Keratinocyte (primary cell): Measurements from ENCODE around the gene NCKAP5. TPM values are rescaled to one million over a fixed set of nuclear protein-coding genes. Genes with fewer than 3 reads are reported as not detected.

ENCODE experiments used
- DNase-seq: peaks from one replicate; pipeline ENCODE4 v3.0.0-alpha.2; 2011; ENCODE audit warnings: low read depth, missing footprints, low spot score
- FAIRE-seq: peaks from 2 replicates; lab custom pipeline; 2011; peaks lifted over from hg19 to GRCh38; lab: Jason Lieb, UNC
- H2AFZ ChIP-seq: 2 replicates; pipeline ENCODE4 v1.6.0; 2012; ENCODE audit warnings: low read length, control low read depth, inconsistent platforms; ENCODE audit not compliant: control insufficient read depth
- H3K27ac ChIP-seq: 2 replicates; pipeline ENCODE4 v1.5.1; 2011; ENCODE audit warnings: low read length; ENCODE audit not compliant: control insufficient read depth, insufficient read depth
- H3K27me3 ChIP-seq: 3 replicates; pipeline ENCODE4 v1.6.0; 2011; ENCODE audit warnings: low read length; ENCODE audit not compliant: control insufficient read depth, insufficient read depth; ENCODE audit errors: extremely low read depth
- H3K36me3 ChIP-seq, 2 experiments: 2 replicates in 1 of 2; 3 replicates in 1 of 2; pipeline ENCODE4 v1.5.1; 2011; ENCODE audit warnings: low read length in 2 of 2, mild to moderate bottlenecking in 1 of 2; ENCODE audit not compliant: control insufficient read depth in 2 of 2, insufficient read depth in 2 of 2; ENCODE audit errors: extremely low read depth in 1 of 2
- H3K4me1 ChIP-seq: 3 replicates; pipeline ENCODE4 v1.5.1; 2011; ENCODE audit warnings: low read length; ENCODE audit not compliant: control insufficient read depth, insufficient read depth; ENCODE audit errors: extremely low read depth
- H3K4me2 ChIP-seq: 3 replicates; pipeline ENCODE4 v1.6.0; 2011; ENCODE audit warnings: low read depth, low read length; ENCODE audit not compliant: control insufficient read depth, insufficient read depth; ENCODE audit errors: extremely low read depth
- H3K4me3 ChIP-seq, 3 experiments: fragments of 200-600 bp in 1 of 3; sonication (generic) in 1 of 3; 2 replicates in 2 of 3; 3 replicates in 1 of 3; pipeline ENCODE4 v1.5.1; 2011 to 2016; ENCODE audit warnings: low read length in 3 of 3, mild to moderate bottlenecking in 3 of 3, control low read depth in 2 of 3, inconsistent platforms in 1 of 3, low read depth in 1 of 3, mixed read lengths in 1 of 3, mixed run types in 1 of 3, moderate library complexity in 1 of 3; ENCODE audit not compliant: control insufficient read depth in 2 of 3, insufficient read depth in 2 of 3; ENCODE audit errors: extremely low read depth in 1 of 3
- H3K79me2 ChIP-seq: 2 replicates; pipeline ENCODE4 v1.6.0; 2012; ENCODE audit warnings: low read length; ENCODE audit not compliant: control insufficient read depth, insufficient read depth
- H3K9ac ChIP-seq: 3 replicates; pipeline ENCODE4 v1.6.0; 2011; ENCODE audit warnings: low read length; ENCODE audit not compliant: control insufficient read depth, insufficient read depth; ENCODE audit errors: extremely low read depth
- H3K9me1 ChIP-seq: 3 replicates; pipeline ENCODE4 v1.6.0; 2011; ENCODE audit warnings: low read length; ENCODE audit not compliant: control insufficient read depth, insufficient read depth; ENCODE audit errors: extremely low read depth
- H3K9me3 ChIP-seq: 2 replicates; pipeline ENCODE4 v1.5.1; 2012; ENCODE audit warnings: low read depth, low read length; ENCODE audit not compliant: control insufficient read depth
- H4K20me1 ChIP-seq: 3 replicates; pipeline ENCODE4 v1.6.0; 2011; ENCODE audit warnings: low read length; ENCODE audit not compliant: control insufficient read depth, insufficient read depth; ENCODE audit errors: extremely low read depth
- CTCF ChIP-seq, 3 experiments: IDR thresholded peaks in 1 of 3; conservative IDR thresholded peaks in 1 of 3; optimal IDR thresholded peaks in 1 of 3; 2 replicates in 2 of 3; 3 replicates in 1 of 3; pipeline versions ENCODE3 to v1.5.1; 2011; ENCODE audit warnings: low read length in 3 of 3, mild to moderate bottlenecking in 3 of 3, moderate library complexity in 2 of 3, control low read depth in 1 of 3, inconsistent platforms in 1 of 3; ENCODE audit not compliant: insufficient read depth in 2 of 3; ENCODE audit errors: extremely low read depth in 1 of 3
- EZH2 ChIP-seq: IDR thresholded peaks from one replicate; pipeline ENCODE4 v1.6.1; 2012; ENCODE audit warnings: inconsistent platforms, mild to moderate bottlenecking, low read length, moderate library complexity
- dilution Hi-C: fragments of 300-500 bp; cut with MboI; formaldehyde crosslinking; loops from one replicate; pipeline ENCODE4 v1.7.0; 2020; ENCODE audit warnings: low sequenced_read_pairs; ENCODE audit not compliant: extremely low pct_ligation_motif_present
- polyA plus RNA-seq, 5 experiments: library from polyadenylated mRNA; depleted of rRNA in 3 of 5; stranded (reverse) in 3 of 5; stranded (forward) in 1 of 5; unstranded in 1 of 5; fragments of >200 nt; gene quantifications; 1 replicate in 1 of 5; 2 replicates in 3 of 5; 3 replicates in 1 of 5; pipeline versions ENCODE4 v1.2.1 to v1.2.3, GENCODE V29; 2011 to 2012; ENCODE audit warnings: missing spikeins in 2 of 5, low read depth in 1 of 5, low replicate concordance in 1 of 5

Gene NCKAP5
- polyA plus RNA-seq, 1 donor (not counting 4 experiments of a cell fraction or from before 2014, with no cell fraction given) = 3.6 TPM

DNA sequence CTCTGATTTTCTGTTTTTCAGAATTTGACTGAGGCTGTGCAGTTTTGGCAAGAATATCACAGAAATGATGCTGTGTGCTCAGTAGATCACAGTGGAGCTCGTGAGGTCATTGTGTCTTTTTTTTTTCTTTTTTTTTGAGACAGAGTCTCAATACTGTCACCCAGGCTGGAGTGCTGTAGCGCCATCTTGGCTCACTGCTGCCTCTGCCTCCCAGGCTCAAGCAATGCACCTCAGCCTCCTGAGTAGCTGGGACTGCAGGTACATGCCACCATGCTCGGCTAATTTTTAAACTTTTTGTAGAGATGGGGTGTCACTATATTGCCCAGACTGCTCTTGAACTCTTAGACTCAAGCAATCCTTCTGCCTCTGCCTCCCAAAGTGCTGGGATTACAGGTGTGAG, 203.6 kb downstream of the NCKAP5 start:
- H3K27me3 ChIP-seq = no peaks in the 10 kb centered on the region
- no peak overlapping the region for H3K27ac ChIP-seq
- no peaks in the 10 kb centered on the region for H4K20me1 ChIP-seq
- no peaks in the 10 kb centered on the region for H3K79me2 ChIP-seq
- DNase-seq (no peak), FAIRE-seq (no peak)
- H3K36me3 ChIP-seq = no peaks in the 10 kb centered on the region
- H3K4me2 ChIP-seq = no peak overlapping the region
- no peak for TF ChIP-seq EZH2
- TF ChIP-seq CTCF (optimal IDR thresholded peaks at IDR 0.05 in 1 of 3, IDR thresholded peaks at IDR 0.05 in 1 of 3, conservative IDR thresholded peaks at IDR 0.05 in 1 of 3; ENCODE audit: extremely low read depth in 1 of 3, insufficient read depth in 2 of 3, low read length in 3 of 3) = no peak
- no peak overlapping the region for H3K9ac ChIP-seq
- dilution Hi-C loops = no loop called here
- no peak overlapping the region for H2AFZ ChIP-seq
- H3K4me3 ChIP-seq = no peak overlapping the region
- no peaks in the 10 kb centered on the region for H3K9me1 ChIP-seq
- H3K4me1 ChIP-seq = peaks cover 13% of the 10 kb centered on the region
- no peaks in the 10 kb centered on the region for H3K9me3 ChIP-seq

- no peaks in the 10 kb centered on the region for H3K9me3 ChIP-seq
- no peaks in the 10 kb centered on the region for H3K79me2 ChIP-seq
- no peak overlapping the region for H3K4me3 ChIP-seq
- dilution Hi-C loops = no loop called here
- FAIRE-seq = no peak
- TF ChIP-seq EZH2 (no peak), CTCF (optimal IDR thresholded peaks at IDR 0.05 in 1 of 3, IDR thresholded peaks at IDR 0.05 in 1 of 3, conservative IDR thresholded peaks at IDR 0.05 in 1 of 3; ENCODE audit: extremely low read depth in 1 of 3, insufficient read depth in 2 of 3, low read length in 3 of 3) (no peak)
- DNase-seq = no peak
- no peak overlapping the region for H3K4me2 ChIP-seq
- H3K27ac ChIP-seq = no peak overlapping the region
- H3K4me1 ChIP-seq = peaks cover 13% of the 10 kb centered on the region
- H3K36me3 ChIP-seq = no peaks in the 10 kb centered on the region
- no peaks in the 10 kb centered on the region for H4K20me1 ChIP-seq
- H2AFZ ChIP-seq = no peak overlapping the region
- no peaks in the 10 kb centered on the region for H3K9me1 ChIP-seq
- H3K27me3 ChIP-seq = no peaks in the 10 kb centered on the region
- H3K9ac ChIP-seq = no peak overlapping the region
Observed at GRCh38 chr2:133363884-133364283, 204.4 kb downstream of the NCKAP5 start.
